Thyroid gland (tissue), 4 donors: ENCODE results near the gene FITM1. TPM values are rescaled to one million over a fixed set of nuclear protein-coding genes. Genes with fewer than 3 reads are reported as not detected.

Experiments
- DNase-seq, 2 donors: peaks; one replicate each; pipeline ENCODE4 v3.0.0-alpha.2; 2019
- H3K27ac ChIP-seq, 3 donors: fragments of 200-600 bp; sonication (generic); 1 replicate in 2 of 3; 2 replicates in 1 of 3; pipeline ENCODE4 v1.5.1; 2016 to 2019; ENCODE audit warnings: mild to moderate bottlenecking in 1 of 3, moderate library complexity in 1 of 3
- H3K27me3 ChIP-seq: fragments of 200-600 bp; sonication (generic); one replicate; pipeline ENCODE4 v1.5.1; 2019
- H3K36me3 ChIP-seq, 2 donors: fragments of 200-600 bp; sonication (generic); one replicate each; pipeline ENCODE4 v1.5.1; 2016 to 2019
- H3K4me1 ChIP-seq, 2 donors: fragments of 200-600 bp; sonication (generic); one replicate each; pipeline ENCODE4 v1.5.1; 2017 to 2019
- H3K4me3 ChIP-seq, 3 donors: fragments of 200-600 bp; sonication (generic); replicated peaks in 1 of 3; 1 replicate in 2 of 3; 2 replicates in 1 of 3; pipeline ENCODE4 v1.5.1; 2016; ENCODE audit warnings: mild to moderate bottlenecking in 1 of 3
- H3K9me3 ChIP-seq: fragments of 200-600 bp; sonication (generic); one replicate; pipeline ENCODE4 v1.5.1; 2017
- POLR2A ChIP-seq, 2 donors: fragments of 450-650 bp; IDR thresholded peaks; one replicate each; pipeline ENCODE4 v1.6.1; 2017; ENCODE audit warnings: antibody characterized with exemption in 2 of 2, mild to moderate bottlenecking in 2 of 2, moderate library complexity in 1 of 2
- WGBS, 2 donors: methylation state at CpG; one replicate each; pipeline ENCODE4 v1.1.5; 2017; 5-methylcytosine and 5-hydroxymethylcytosine counted together
- intact Hi-C: fragments of 100-400 bp; cut with DNase I; formaldehyde crosslinking; loops from one replicate; pipeline ENCODE4 v1.15.1; 2023
- total RNA-seq, 4 donors: library from RNA; depleted of rRNA; stranded (reverse); fragments of >200 nt; gene quantifications; one replicate each; pipeline ENCODE4 v1.2.3, GENCODE V29; 2016
- TF ChIP-seq, protein P1 (sequence below), 6 experiments: fragments of 200-600 bp in 3 of 6; fragments of 450-650 bp in 3 of 6; sonication (generic) in 3 of 6; IDR thresholded peaks; one replicate each; pipeline ENCODE4 v1.5.1; 2016 to 2019; ENCODE audit warnings: antibody characterized with exemption in 6 of 6, mild to moderate bottlenecking in 2 of 6, inconsistent platforms in 1 of 6, moderate library complexity in 1 of 6

The FITM1 gene
- total RNA-seq, 4 donors from 2014 or later: 0.63 to 3.5 (median 2.7) TPM; not detected in 1

DNA sequence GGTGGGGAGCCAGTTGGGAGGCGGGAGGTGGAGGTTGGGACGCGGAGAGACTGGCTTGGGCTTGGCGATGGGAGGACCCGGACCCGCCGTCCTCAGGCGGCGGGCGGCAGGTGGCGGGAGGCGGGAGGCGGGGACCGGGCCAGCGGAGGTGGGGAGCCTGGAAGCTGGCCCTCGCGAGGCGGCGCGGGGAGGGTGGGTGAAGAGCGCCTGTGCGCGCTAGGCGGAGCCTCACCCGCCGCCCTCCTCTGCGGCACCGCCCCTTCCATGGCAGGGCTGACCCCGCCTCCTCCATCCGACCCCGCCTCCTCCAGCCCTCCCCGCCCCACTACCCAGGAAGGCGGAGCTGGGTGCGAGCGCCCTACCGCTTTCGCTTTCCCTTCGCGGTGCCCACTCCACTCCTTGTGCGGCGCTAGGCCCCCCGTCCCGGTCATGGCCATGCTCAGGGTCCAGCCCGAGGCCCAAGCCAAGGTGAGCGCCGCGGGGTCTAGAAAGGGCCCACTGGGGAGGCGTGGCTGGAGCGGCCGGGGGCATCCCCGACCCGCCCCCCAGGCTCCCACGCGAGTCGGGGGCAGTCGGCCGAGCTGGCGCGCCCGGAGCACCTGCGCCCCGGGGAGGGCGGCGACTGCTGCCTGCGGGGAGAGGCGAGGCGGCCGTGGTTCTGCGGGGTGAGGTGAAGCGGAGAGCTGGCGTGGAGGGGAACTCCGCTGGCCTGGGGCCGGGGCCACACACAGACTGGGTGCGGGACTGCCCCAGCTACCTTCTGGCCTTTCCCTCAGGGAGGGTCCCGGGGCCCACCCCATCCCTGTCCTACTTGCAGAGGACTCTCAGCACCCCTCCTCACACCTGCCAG lies 5.6 kb downstream of the FITM1 start, which contains the start of gene PSME1:
Gene PSME1, plus strand, starts transcription at position 361 of the 850 bp plus-strand sequence. Its CDS starts 69 bp downstream, at position 430.
- Histone ChIP-seq H3K9me3 (no peaks in the 10 kb centered on the region), H3K27me3 (no peaks in the 10 kb centered on the region), H3K27ac (peak within 1 kb of the TSS; percentile 72 to 81 (median 80)), H3K36me3 (peaks cover 14 to 15% of the 10 kb centered on the region in 2 donors), H3K4me1 (peaks cover 17 to 23% of the 10 kb centered on the region in 2 donors), H3K4me3 (peak within 1 kb of the TSS; percentile 83 to 94 (median 92))
- TF ChIP-seq, protein P1, sequence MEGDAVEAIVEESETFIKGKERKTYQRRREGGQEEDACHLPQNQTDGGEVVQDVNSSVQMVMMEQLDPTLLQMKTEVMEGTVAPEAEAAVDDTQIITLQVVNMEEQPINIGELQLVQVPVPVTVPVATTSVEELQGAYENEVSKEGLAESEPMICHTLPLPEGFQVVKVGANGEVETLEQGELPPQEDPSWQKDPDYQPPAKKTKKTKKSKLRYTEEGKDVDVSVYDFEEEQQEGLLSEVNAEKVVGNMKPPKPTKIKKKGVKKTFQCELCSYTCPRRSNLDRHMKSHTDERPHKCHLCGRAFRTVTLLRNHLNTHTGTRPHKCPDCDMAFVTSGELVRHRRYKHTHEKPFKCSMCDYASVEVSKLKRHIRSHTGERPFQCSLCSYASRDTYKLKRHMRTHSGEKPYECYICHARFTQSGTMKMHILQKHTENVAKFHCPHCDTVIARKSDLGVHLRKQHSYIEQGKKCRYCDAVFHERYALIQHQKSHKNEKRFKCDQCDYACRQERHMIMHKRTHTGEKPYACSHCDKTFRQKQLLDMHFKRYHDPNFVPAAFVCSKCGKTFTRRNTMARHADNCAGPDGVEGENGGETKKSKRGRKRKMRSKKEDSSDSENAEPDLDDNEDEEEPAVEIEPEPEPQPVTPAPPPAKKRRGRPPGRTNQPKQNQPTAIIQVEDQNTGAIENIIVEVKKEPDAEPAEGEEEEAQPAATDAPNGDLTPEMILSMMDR (IDR thresholded peaks at IDR 0.05): no peak
- peak; percentile 29 to 71 for TF ChIP-seq POLR2A (IDR thresholded peaks at IDR 0.05)
- intact Hi-C loops: no loop called here
- WGBS, 2 donors: 0% methylated on average over 9 to 20 of the region's 75 CpGs
- DNase-seq: peak; percentile 94

DNA sequence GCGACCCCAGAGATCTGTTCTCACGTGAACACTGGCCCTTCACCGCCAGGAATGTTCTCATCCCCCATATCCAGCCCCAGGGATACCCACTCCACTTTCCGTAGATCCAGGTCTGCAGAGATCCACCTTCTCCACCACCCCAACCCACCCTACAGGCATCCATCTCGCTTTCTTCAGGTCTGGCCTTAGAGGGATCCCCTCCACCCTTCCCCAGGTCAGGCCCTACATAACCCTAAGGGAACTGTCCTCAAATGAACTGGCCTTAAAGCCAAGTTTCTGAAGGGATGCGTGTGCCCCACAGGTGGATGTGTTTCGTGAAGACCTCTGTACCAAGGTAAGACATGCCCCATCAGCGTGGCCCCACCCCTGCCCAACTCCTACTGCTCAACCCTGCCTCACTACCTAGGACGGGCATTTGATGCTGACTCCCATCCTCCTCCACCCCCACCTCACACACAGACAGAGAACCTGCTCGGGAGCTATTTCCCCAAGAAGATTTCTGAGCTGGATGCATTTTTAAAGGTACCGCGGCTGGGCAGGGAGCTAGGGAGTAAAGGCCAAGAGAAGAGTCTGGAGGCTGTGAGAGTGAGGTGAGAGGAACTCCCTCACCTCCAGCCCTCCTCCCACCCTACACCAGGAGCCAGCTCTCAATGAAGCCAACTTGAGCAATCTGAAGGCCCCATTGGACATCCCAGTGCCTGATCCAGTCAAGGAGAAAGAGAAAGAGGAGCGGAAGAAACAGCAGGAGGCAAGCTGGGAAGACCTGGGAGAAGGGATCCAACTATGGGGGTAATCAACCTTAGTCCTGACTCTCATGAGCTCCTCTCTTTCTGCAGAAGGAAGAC lies 6.4 kb downstream of the FITM1 start:
- Histone ChIP-seq H3K9me3 (no peaks in the 10 kb centered on the region), H3K4me1 (peaks cover 18 to 24% of the 10 kb centered on the region in 2 donors), H3K27me3 (no peaks in the 10 kb centered on the region), H3K4me3 (peak overlapping the region; percentile 83 to 94 (median 92)), H3K36me3 (peaks cover 14 to 15% of the 10 kb centered on the region in 2 donors), H3K27ac (peak overlapping the region; percentile 72 to 81 (median 80))
- TF ChIP-seq POLR2A (IDR thresholded peaks at IDR 0.05): no peak
- TF ChIP-seq, protein P1 (IDR thresholded peaks at IDR 0.05): no peak
- WGBS, 2 donors: 33 to 41% methylated on average over 13 of the region's 13 CpGs
- intact Hi-C loops: no loop called here
- DNase-seq: no peak

DNA sequence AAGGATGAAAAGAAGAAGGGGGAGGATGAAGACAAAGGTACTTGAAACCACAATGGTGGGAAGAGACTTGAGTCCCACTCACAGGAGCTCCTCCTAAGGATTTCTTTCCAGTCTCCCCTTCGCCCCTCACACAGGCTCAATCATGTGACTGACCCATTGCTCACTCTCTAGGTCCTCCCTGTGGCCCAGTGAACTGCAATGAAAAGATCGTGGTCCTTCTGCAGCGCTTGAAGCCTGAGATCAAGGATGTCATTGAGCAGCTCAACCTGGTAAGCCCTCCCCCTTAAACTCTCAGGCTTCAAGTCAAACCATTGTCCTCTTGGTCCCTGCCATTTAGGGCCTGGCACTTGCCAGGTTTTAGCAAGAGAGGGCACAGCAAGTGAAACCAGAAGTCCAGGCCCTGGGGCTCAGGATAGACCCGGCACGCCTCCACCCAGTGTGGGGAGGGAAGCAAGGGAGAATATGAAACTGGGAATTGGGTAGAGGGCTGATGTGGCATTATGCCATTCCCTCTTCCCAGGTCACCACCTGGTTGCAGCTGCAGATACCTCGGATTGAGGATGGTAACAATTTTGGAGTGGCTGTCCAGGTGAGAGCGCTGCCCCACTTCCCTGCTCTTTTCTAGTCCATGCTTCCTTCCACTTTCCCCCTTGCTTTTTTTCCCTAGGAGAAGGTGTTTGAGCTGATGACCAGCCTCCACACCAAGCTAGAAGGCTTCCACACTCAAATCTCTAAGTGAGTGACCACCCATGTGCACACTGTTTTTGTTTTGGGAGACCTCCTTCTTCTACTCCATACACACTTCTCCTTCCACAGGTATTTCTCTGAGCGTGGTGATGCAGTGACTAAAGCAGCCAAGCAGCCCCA lies 7.3 kb downstream of the FITM1 start:
- H3K36me3 ChIP-seq: peaks cover 14 to 15% of the 10 kb centered on the region in 2 donors
- no peaks in the 10 kb centered on the region for H3K9me3 ChIP-seq
- H3K4me3 ChIP-seq: no peak overlapping the region
- DNase-seq: no peak
- no peak for TF ChIP-seq POLR2A (IDR thresholded peaks at IDR 0.05)
- TF ChIP-seq, protein P1 (IDR thresholded peaks at IDR 0.05): no peak
- H3K27me3 ChIP-seq: no peaks in the 10 kb centered on the region
- H3K4me1 ChIP-seq: peaks cover 21 to 28% of the 10 kb centered on the region in 2 donors
- peak overlapping the region in 1 of 3 donors; percentile 81 for H3K27ac ChIP-seq
- intact Hi-C loops: no loop called here
- WGBS, 2 donors: 87 to 88% methylated on average over 8 of the region's 8 CpGs

DNA sequence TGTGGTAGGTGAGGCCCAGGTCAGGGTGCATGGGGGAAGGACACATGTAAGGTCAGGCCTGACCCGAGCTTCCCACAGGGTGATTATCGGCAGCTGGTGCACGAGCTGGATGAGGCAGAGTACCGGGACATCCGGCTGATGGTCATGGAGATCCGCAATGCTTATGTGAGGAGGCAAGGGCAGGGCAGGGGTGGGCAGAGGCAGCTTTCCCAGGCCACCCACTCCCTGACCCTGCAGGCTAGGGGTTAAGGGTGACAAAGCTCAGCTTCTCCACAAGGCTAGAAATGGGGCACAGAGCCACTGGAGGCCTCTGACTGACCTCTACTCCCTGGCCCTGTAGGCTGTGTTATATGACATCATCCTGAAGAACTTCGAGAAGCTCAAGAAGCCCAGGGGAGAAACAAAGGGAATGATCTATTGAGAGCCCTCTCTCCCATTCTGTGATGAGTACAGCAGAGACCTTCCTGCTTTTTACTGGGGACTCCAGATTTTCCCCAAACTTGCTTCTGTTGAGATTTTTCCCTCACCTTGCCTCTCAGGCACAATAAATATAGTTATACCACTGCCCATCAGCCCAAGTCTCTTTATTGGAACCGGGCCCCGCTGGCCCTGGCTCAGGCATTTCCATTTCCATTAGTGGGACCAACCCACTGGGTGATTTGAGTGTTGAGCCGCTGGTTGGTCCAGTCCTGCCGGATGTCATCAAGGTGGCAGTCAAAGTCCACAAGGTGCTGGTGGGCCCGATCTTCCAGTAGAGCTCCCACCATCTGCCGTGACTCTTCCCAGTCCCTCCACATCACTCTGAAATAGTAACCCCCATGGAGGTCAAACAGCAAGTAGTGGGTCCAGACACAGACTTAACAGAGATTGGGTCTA lies 8.2 kb downstream of the FITM1 start:
- WGBS, 2 donors: 87 to 93% methylated on average over 12 to 13 of the region's 13 CpGs
- H3K4me3 ChIP-seq: no peak overlapping the region
- intact Hi-C loops: no loop called here
- DNase-seq: no peak
- TF ChIP-seq, protein P1 (IDR thresholded peaks at IDR 0.05): no peak
- no peak for TF ChIP-seq POLR2A (IDR thresholded peaks at IDR 0.05)
- H3K9me3 ChIP-seq: no peaks in the 10 kb centered on the region
- H3K27me3 ChIP-seq: no peaks in the 10 kb centered on the region
- peaks cover 21 to 28% of the 10 kb centered on the region in 2 donors for H3K4me1 ChIP-seq
- H3K27ac ChIP-seq: no peak overlapping the region
- peaks cover 14 to 15% of the 10 kb centered on the region in 2 donors for H3K36me3 ChIP-seq
